K562 (cell line): Measurements from ENCODE around the gene HLA-DOA. TPM values are rescaled to one million over a fixed set of nuclear protein-coding genes. Genes with fewer than 3 reads are reported as not detected.
A peak's percentile ranks its signal among the peaks of the same experiment; 100 is the strongest.

Experiments used
- ATAC-seq: fragments of 200-7000 bp; cut with Tn5 transposase; 3 replicates; pipeline ENCODE4 v1.9.1; 2020; ENCODE audit warnings: moderate library complexity
- BruUV-seq: library from RNA; stranded (reverse); fragments of 400-500 nt; replicated peaks from 2 replicates; lab custom pipeline; 2021; lab: Mats Ljungman, UMichigan
- CTCF ChIA-PET: fragments of 300-600 bp; formaldehyde crosslinking; extraction: SDS; loops from one replicate; lab custom pipeline; 2021; ENCODE audit warnings: low intra/inter-chr PET ratio; lab: Yijun Ruan, JAX
- POLR2A ChIA-PET: fragments of 300-600, 350-650 bp; sonication (Branson Sonifier 250); formaldehyde crosslinking; extraction: SDS; loops from one replicate; lab custom pipeline; 2021; ENCODE audit warnings: antibody characterized with exemption, inconsistent platforms; lab: Yijun Ruan, JAX
- DNase-seq, 4 experiments: peaks; one replicate each; pipeline versions ENCODE4 v3.0.0 to v3.0.0-alpha.2; 2011 to 2018; ENCODE audit warnings: low spot score in 3 of 4, mixed read lengths in 3 of 4; ENCODE audit errors: extremely low read depth in 1 of 4
- FAIRE-seq: peaks from 2 replicates; lab custom pipeline; 2011; peaks lifted over from hg19 to GRCh38; lab: Jason Lieb, UNC
- H2AFZ ChIP-seq: 2 replicates; pipeline ENCODE4 v1.6.0; 2011; ENCODE audit warnings: low read depth, low read length, control low read depth, inconsistent platforms
- H3K27ac ChIP-seq: fragments of 200-600 bp; 3 replicates; pipeline ENCODE4 v1.8.0; 2011; ENCODE audit warnings: low read depth, mild to moderate bottlenecking, control low read depth, inconsistent platforms, low read length, moderate library complexity, mixed read lengths; ENCODE audit errors: extremely low read depth
- H3K27me3 ChIP-seq, 2 experiments: fragments of 300-600 bp in 1 of 2; 2 replicates in 1 of 2; 3 replicates in 1 of 2; pipeline versions ENCODE4 v1.6.0 to v1.8.0; 2011; ENCODE audit warnings: inconsistent platforms in 2 of 2, low read length in 2 of 2, mild to moderate bottlenecking in 1 of 2, mixed read lengths in 1 of 2, moderate library complexity in 1 of 2; ENCODE audit not compliant: control insufficient read depth in 2 of 2, insufficient read depth in 2 of 2
- H3K36me3 ChIP-seq: fragments of 300-600 bp; 3 replicates; pipeline ENCODE4 v1.8.0; 2011; ENCODE audit warnings: mild to moderate bottlenecking, low read length, inconsistent platforms; ENCODE audit not compliant: control insufficient read depth, insufficient read depth
- H3K4me1 ChIP-seq, 2 experiments: fragments of 200-600 bp in 1 of 2; replicated peaks in 1 of 2; 2 replicates in 1 of 2; 3 replicates in 1 of 2; pipeline versions ENCODE4 v1.5.1 to v1.8.0; 2011; ENCODE audit warnings: inconsistent platforms in 2 of 2, low read length in 2 of 2, mild to moderate bottlenecking in 1 of 2, mixed read lengths in 1 of 2, moderate library complexity in 1 of 2; ENCODE audit not compliant: control insufficient read depth in 2 of 2, insufficient read depth in 2 of 2
- H3K4me2 ChIP-seq: 2 replicates; pipeline ENCODE4 v1.6.1; 2011; ENCODE audit warnings: low read length, control low read depth, inconsistent platforms, mixed read lengths; ENCODE audit not compliant: insufficient read depth
- H3K4me3 ChIP-seq: fragments of 200-600 bp; sonication (generic), shearing (Covaris generic); 2 replicates; pipeline ENCODE4 v1.5.1; 2016; ENCODE audit warnings: control low read depth, inconsistent platforms
- H3K79me2 ChIP-seq: fragments of 200-600 bp; 3 replicates; pipeline ENCODE4 v1.8.0; 2011; ENCODE audit warnings: low read length, inconsistent platforms; ENCODE audit not compliant: control insufficient read depth, insufficient read depth
- H3K9ac ChIP-seq, 2 experiments: 2 replicates each; pipeline versions ENCODE4 v1.6.0 to v1.6.1; 2011; ENCODE audit warnings: low read depth in 2 of 2, low read length in 2 of 2, control low read depth in 1 of 2, inconsistent platforms in 1 of 2, mild to moderate bottlenecking in 1 of 2, mixed read lengths in 1 of 2; ENCODE audit not compliant: insufficient read depth in 1 of 2
- H3K9me1 ChIP-seq: one replicate; pipeline ENCODE4 v1.6.0; 2011; ENCODE audit warnings: inconsistent platforms, mild to moderate bottlenecking, low read length, moderate library complexity; ENCODE audit not compliant: control insufficient read depth, insufficient read depth
- H3K9me3 ChIP-seq: replicated peaks from 2 replicates; pipeline ENCODE4 v1.5.1; 2011; ENCODE audit warnings: low read depth, low read length, inconsistent platforms; ENCODE audit not compliant: control insufficient read depth, insufficient read depth
- H4K20me1 ChIP-seq: replicated peaks from 2 replicates; pipeline ENCODE4 v1.6.1; 2011; ENCODE audit warnings: low read length, inconsistent platforms, mixed read lengths; ENCODE audit not compliant: control insufficient read depth, insufficient read depth
- ATF7 ChIP-seq: fragments of 450-650 bp; IDR thresholded peaks from 2 replicates; pipeline ENCODE4 v1.7.1; 2014; ENCODE audit warnings: mild to moderate bottlenecking, moderate library complexity
- FOXJ3 ChIP-seq: sonication (generic); formaldehyde crosslinking; IDR thresholded peaks from 2 replicates; pipeline ENCODE4 v1.4.0; 2020; ENCODE audit warnings: mild to moderate bottlenecking, missing genetic modification reagents
- HDGF ChIP-seq: fragments of 450-650 bp; IDR thresholded peaks from 2 replicates; pipeline ENCODE4 v1.6.1; 2016
- MED1 ChIP-seq: sonication (generic); formaldehyde crosslinking; IDR thresholded peaks from 2 replicates; pipeline ENCODE4 v1.8.1; 2023; ENCODE audit warnings: missing genetic modification reagents, borderline replicate concordance
- SETDB1 ChIP-seq: IDR thresholded peaks from one replicate; pipeline ENCODE4 v1.6.1; 2012; ENCODE audit warnings: low read length, control low read depth, inconsistent platforms
- SRSF1 ChIP-seq: fragments of 200-400 bp; formaldehyde crosslinking; IDR thresholded peaks from 2 replicates; pipeline ENCODE4 v1.6.1; 2017; ENCODE audit warnings: mild to moderate bottlenecking, low read depth, low read length, moderate library complexity
- ZC3H11A ChIP-seq: IDR thresholded peaks from 2 replicates; pipeline ENCODE4 v1.6.1; 2012; ENCODE audit warnings: low read depth, low read length, improper control_type of control experiment
- WGBS: fragments of 100-300 bp; shearing (Covaris generic); methylation state at CpG from one replicate; pipeline ENCODE4 v1.1.6; 2016; ENCODE audit warnings: low coverage, mixed read lengths; ENCODE audit not compliant: insufficient coverage; ENCODE audit errors: missing lambda C conversion rate; 5-methylcytosine and 5-hydroxymethylcytosine counted together
- in situ Hi-C: fragments of 300-500 bp; cut with MboI; formaldehyde crosslinking; loops from 4 replicates; pipeline ENCODE4 v1.15.0; 2018; ENCODE audit warnings: inconsistent platforms, mixed read lengths
- intact Hi-C: fragments of 100-400 bp; cut with micrococcal nuclease; formaldehyde crosslinking; loops from 2 replicates; pipeline ENCODE4 v1.14.2; 2022
- polyA plus RNA-seq, 8 experiments: library from polyadenylated mRNA; depleted of rRNA in 4 of 8; stranded (reverse) in 5 of 8; unstranded in 3 of 8; fragments of >200 nt; fragmentation: Nextera tagmentation in 2 of 8; fragmentation: Illumina TruSeq in 1 of 8; extraction: Ambion mirVana in 2 of 8; extraction: Trizol in 1 of 8; gene quantifications; 2 replicates each; pipeline versions ENCODE4 v1.2.1 to v1.2.3, GENCODE V29; 2011 to 2014; ENCODE audit warnings: inconsistent platforms in 1 of 8, missing spikeins in 1 of 8
- total RNA-seq, 7 experiments: library from RNA; depleted of rRNA in 6 of 7; stranded (reverse); fragments of >200 nt in 6 of 7; fragmentation: Illumina TruSeq in 2 of 7; extraction: Trizol in 2 of 7; gene quantifications; 2 replicates each; pipeline versions ENCODE4 v1.2.1 to v1.2.3, GENCODE V29; 2011 to 2021; ENCODE audit warnings: low replicate concordance in 1 of 7
- TF ChIP-seq, protein P1 (sequence below): sonication (generic); formaldehyde crosslinking; IDR thresholded peaks from 2 replicates; pipeline ENCODE4 v1.8.0; 2023; ENCODE audit warnings: mild to moderate bottlenecking, missing genetic modification reagents

Gene HLA-DOA
- total and polyA plus RNA-seq, 9 of the 15 experiments (the other 6 are each of a cell fraction or from before 2014, with no cell fraction given) = 0.07 TPM; not detected in 8

GRCh38 chr6:32975886-32976285, 33.5 kb downstream of the HLA-DOA start (continued):
- TF ChIP-seq, protein P1, sequence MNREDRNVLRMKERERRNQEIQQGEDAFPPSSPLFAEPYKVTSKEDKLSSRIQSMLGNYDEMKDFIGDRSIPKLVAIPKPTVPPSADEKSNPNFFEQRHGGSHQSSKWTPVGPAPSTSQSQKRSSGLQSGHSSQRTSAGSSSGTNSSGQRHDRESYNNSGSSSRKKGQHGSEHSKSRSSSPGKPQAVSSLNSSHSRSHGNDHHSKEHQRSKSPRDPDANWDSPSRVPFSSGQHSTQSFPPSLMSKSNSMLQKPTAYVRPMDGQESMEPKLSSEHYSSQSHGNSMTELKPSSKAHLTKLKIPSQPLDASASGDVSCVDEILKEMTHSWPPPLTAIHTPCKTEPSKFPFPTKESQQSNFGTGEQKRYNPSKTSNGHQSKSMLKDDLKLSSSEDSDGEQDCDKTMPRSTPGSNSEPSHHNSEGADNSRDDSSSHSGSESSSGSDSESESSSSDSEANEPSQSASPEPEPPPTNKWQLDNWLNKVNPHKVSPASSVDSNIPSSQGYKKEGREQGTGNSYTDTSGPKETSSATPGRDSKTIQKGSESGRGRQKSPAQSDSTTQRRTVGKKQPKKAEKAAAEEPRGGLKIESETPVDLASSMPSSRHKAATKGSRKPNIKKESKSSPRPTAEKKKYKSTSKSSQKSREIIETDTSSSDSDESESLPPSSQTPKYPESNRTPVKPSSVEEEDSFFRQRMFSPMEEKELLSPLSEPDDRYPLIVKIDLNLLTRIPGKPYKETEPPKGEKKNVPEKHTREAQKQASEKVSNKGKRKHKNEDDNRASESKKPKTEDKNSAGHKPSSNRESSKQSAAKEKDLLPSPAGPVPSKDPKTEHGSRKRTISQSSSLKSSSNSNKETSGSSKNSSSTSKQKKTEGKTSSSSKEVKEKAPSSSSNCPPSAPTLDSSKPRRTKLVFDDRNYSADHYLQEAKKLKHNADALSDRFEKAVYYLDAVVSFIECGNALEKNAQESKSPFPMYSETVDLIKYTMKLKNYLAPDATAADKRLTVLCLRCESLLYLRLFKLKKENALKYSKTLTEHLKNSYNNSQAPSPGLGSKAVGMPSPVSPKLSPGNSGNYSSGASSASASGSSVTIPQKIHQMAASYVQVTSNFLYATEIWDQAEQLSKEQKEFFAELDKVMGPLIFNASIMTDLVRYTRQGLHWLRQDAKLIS = no peak
- TF ChIP-seq SETDB1 = no peak

GRCh38 chr6:32974541-32975308, 34.7 kb downstream of the HLA-DOA start:
- DNase-seq (no peak), FAIRE-seq (no peak), ATAC-seq (no peak)
- peaks cover 68% of the 10 kb centered on the region for H4K20me1 ChIP-seq
- CTCF ChIA-PET = no interaction called here
- BruUV-seq = no TSS peak
- H3K9ac ChIP-seq = peak overlapping the region; percentile 75 to 90
- H3K79me2 ChIP-seq = peaks cover 88% of the 10 kb centered on the region
- H3K9me1 ChIP-seq = peaks cover 22% of the 10 kb centered on the region
- WGBS = 9% methylated on average over 14 of the region's 14 CpGs
- in situ Hi-C loops (loop anchor here (25.0 kb wide), 1 partner anchor 1437 kb away; the partner anchor contains the start of genes ATP6V1G2, DDX39B, MCCD1 and NFKBIL1), intact Hi-C loops (loop anchor here (5.0 kb wide), 1 partner anchor 777 kb away; no protein-coding TSS in a partner anchor)
- POLR2A ChIA-PET = interaction anchor here (0.6 to 13.4 kb wide), 23 partner anchors 9 to 1147 kb away, joined by 3 to 384 read pairs (median 4); partner anchors contain the start of genes B3GALT4, HLA-DMA, HSPA1B and PSMB9
- H3K36me3 ChIP-seq = peaks cover 82% of the 10 kb centered on the region
- H3K4me3 ChIP-seq = peak overlapping the region; percentile 70
- no peaks in the 10 kb centered on the region for H3K27me3 ChIP-seq
- peaks cover 14% of the 10 kb centered on the region in 2 experiments; a peak in 4 of 5 replicates for H3K4me1 ChIP-seq
- no peaks in the 10 kb centered on the region for H3K9me3 ChIP-seq
- no peak overlapping the region; the same call in 2 of the 3 replicates for H3K27ac ChIP-seq
- H3K4me2 ChIP-seq = peak overlapping the region; percentile 92
- no peak overlapping the region for H2AFZ ChIP-seq
- TF ChIP-seq ZC3H11A (no peak), MED1 (CRISPR knock-in tag) (no peak), HDGF (no peak), SRSF1 (no peak), ATF7 (no peak), FOXJ3 (no peak)
- TF ChIP-seq, protein P1 = peak; percentile 37; the same call in 1 of the 2 replicates
